Naive thymus-derived CD8-positive, alpha-beta T cell (primary cell): Measurements from ENCODE around the gene TM4SF1. TPM values are rescaled to one million over a fixed set of nuclear protein-coding genes. Genes with fewer than 3 reads are reported as not detected.

Experiments
- ATAC-seq, 2 donors: fragments of 150-1000 bp; cut with Tn5 transposase in 1 of 2; sonication (Bioruptor Pico), chemical (Tn5 transposase) in 1 of 2; 1 replicate in 1 of 2; 2 replicates in 1 of 2; pipeline ENCODE4 v1.10.0; 2021; ENCODE audit warnings: mild to moderate bottlenecking in 2 of 2, moderate library complexity in 2 of 2
- POLR2A ChIA-PET: fragments of 350-600 bp; sonication (Branson Sonifier 250); formaldehyde crosslinking; loops from one replicate; lab custom pipeline; 2021; ENCODE audit warnings: antibody characterized with exemption; lab: Charles Lee
- DNase-seq, 10 donors: peaks; one replicate each; pipeline versions ENCODE4 v3.0.0 to v3.0.0-alpha.2; 2020 to 2022
- H3K27ac Mint-ChIP-seq, 10 donors: one replicate each; pipeline ENCODE4 v1.8.0; 2020 to 2022; ENCODE audit warnings: mild to moderate bottlenecking in 10 of 10, mixed read lengths in 10 of 10, moderate library complexity in 4 of 10, inconsistent platforms in 1 of 10
- H3K27me3 Mint-ChIP-seq, 5 donors: one replicate each; pipeline ENCODE4 v1.8.0; 2021 to 2022; ENCODE audit warnings: mixed read lengths in 5 of 5
- H3K36me3 Mint-ChIP-seq, 3 donors: one replicate each; pipeline ENCODE4 v1.8.0; 2020 to 2022; ENCODE audit warnings: mixed read lengths in 3 of 3, mild to moderate bottlenecking in 2 of 3, inconsistent platforms in 1 of 3
- H3K4me1 Mint-ChIP-seq, 4 donors: one replicate each; pipeline ENCODE4 v1.8.0; 2021 to 2022; ENCODE audit warnings: mixed read lengths in 4 of 4
- H3K4me3 Mint-ChIP-seq, 10 donors: one replicate each; pipeline ENCODE4 v1.8.0; 2020 to 2022; ENCODE audit warnings: mild to moderate bottlenecking in 10 of 10, mixed read lengths in 10 of 10, moderate library complexity in 6 of 10, inconsistent platforms in 1 of 10
- H3K9me3 Mint-ChIP-seq, 9 donors: one replicate each; pipeline ENCODE4 v1.8.0; 2020 to 2022; ENCODE audit warnings: mixed read lengths in 9 of 9, mild to moderate bottlenecking in 3 of 9, inconsistent platforms in 1 of 9, moderate library complexity in 1 of 9
- polyA plus RNA-seq, 3 donors: library from polyadenylated mRNA; unstranded; fragments of 300-500 nt; fragmentation: Illumina TruSeq; gene quantifications; one replicate each; pipeline ENCODE4 v1.2.3, GENCODE V29; 2021
- total RNA-seq, 8 experiments: library from RNA in 2 of 8; stranded (reverse) in 2 of 8; gene quantifications; one replicate each; pipeline ENCODE4 v1.2.3 and lab custom pipeline; 2021 to 2026

The TM4SF1 gene
- total and polyA plus RNA-seq, 5 experiments from 2014 or later, result not detected

- no peaks in the 10 kb centered on the region for H3K36me3 Mint-ChIP-seq
- POLR2A ChIA-PET, result no interaction called here
- H3K27ac Mint-ChIP-seq, result no peak overlapping the region
- H3K9me3 Mint-ChIP-seq, result no peaks in the 10 kb centered on the region
- ATAC-seq (no peak), DNase-seq (no peak)
- H3K4me1 Mint-ChIP-seq, result no peaks in the 10 kb centered on the region
- no peak overlapping the region for H3K4me3 Mint-ChIP-seq
- peaks cover 3 to 12% (median 5%) of the 10 kb centered on the region in 5 donors for H3K27me3 Mint-ChIP-seq
These were observed 8.6 kb downstream of the TM4SF1 start for GRCh38 chr3:149368674-149369497.

- POLR2A ChIA-PET, result no interaction called here
- H3K36me3 Mint-ChIP-seq, result no peaks in the 10 kb centered on the region
- H3K4me3 Mint-ChIP-seq, result no peak overlapping the region
- peaks cover 4 to 12% (median 6%) of the 10 kb centered on the region in 5 donors for H3K27me3 Mint-ChIP-seq
- ATAC-seq (no peak), DNase-seq (no peak)
- H3K27ac Mint-ChIP-seq, result no peak overlapping the region
- H3K4me1 Mint-ChIP-seq, result no peaks in the 10 kb centered on the region
- H3K9me3 Mint-ChIP-seq, result no peaks in the 10 kb centered on the region
These were observed 9.2 kb downstream of the TM4SF1 start for GRCh38 chr3:149368201-149368673.

- POLR2A ChIA-PET, result no interaction called here
- no peak overlapping the region for H3K4me3 Mint-ChIP-seq
- DNase-seq (no peak), ATAC-seq (no peak)
- H3K36me3 Mint-ChIP-seq, result no peaks in the 10 kb centered on the region
- H3K27ac Mint-ChIP-seq, result no peak overlapping the region
- H3K27me3 Mint-ChIP-seq, result peaks cover 1 to 8% (median 8%) of the 10 kb centered on the region in 5 donors
- no peaks in the 10 kb centered on the region for H3K4me1 Mint-ChIP-seq
- H3K9me3 Mint-ChIP-seq, result no peaks in the 10 kb centered on the region
These were observed 10.3 kb downstream of the TM4SF1 start for GRCh38 chr3:149366941-149367840.

- POLR2A ChIA-PET, result no interaction called here
- Mint-ChIP-seq H3K36me3 (no peaks in the 10 kb centered on the region), H3K9me3 (no peaks in the 10 kb centered on the region), H3K4me3 (no peak overlapping the region), H3K4me1 (no peaks in the 10 kb centered on the region), H3K27ac (no peak overlapping the region), H3K27me3 (peaks cover 4 to 19% (median 13%) of the 10 kb centered on the region in 5 donors)
- DNase-seq (no peak), ATAC-seq (no peak)
These were observed 11.4 kb downstream of the TM4SF1 start for GRCh38 chr3:149366031-149366430.

- no peak overlapping the region for H3K4me3 Mint-ChIP-seq
These were observed 12.8 kb downstream of the TM4SF1 start for GRCh38 chr3:149364624-149365023.

GRCh38 chr3:149363053-149363452 is 14.4 kb downstream of the TM4SF1 start:
- Mint-ChIP-seq H3K27ac (no peak overlapping the region), H3K4me1 (no peaks in the 10 kb centered on the region), H3K27me3 (peaks cover 5 to 13% (median 12%) of the 10 kb centered on the region in 5 donors), H3K9me3 (no peaks in the 10 kb centered on the region), H3K36me3 (no peaks in the 10 kb centered on the region), H3K4me3 (no peak overlapping the region)
- DNase-seq, result no peak
- ATAC-seq, result no peak
- POLR2A ChIA-PET, result no interaction called here

More at GRCh38 chr3:149364624-149365023, 12.8 kb downstream of the TM4SF1 start:
- Mint-ChIP-seq H3K4me1 (no peaks in the 10 kb centered on the region), H3K9me3 (no peaks in the 10 kb centered on the region), H3K27me3 (peaks cover 7 to 19% (median 13%) of the 10 kb centered on the region in 5 donors), H3K36me3 (no peaks in the 10 kb centered on the region), H3K27ac (no peak overlapping the region)
- DNase-seq, result no peak
- POLR2A ChIA-PET, result no interaction called here
- ATAC-seq, result no peak

GRCh38 chr3:149362366-149362765 is 15.1 kb downstream of the TM4SF1 start:
- ATAC-seq (no peak), DNase-seq (no peak)
- no peaks in the 10 kb centered on the region for H3K4me1 Mint-ChIP-seq
- H3K27ac Mint-ChIP-seq, result no peak overlapping the region
- no peak overlapping the region for H3K4me3 Mint-ChIP-seq
- H3K9me3 Mint-ChIP-seq, result no peaks in the 10 kb centered on the region
- no peaks in the 10 kb centered on the region for H3K36me3 Mint-ChIP-seq
- H3K27me3 Mint-ChIP-seq, result peaks cover 5 to 15% (median 13%) of the 10 kb centered on the region in 5 donors
- POLR2A ChIA-PET, result no interaction called here

- Mint-ChIP-seq H3K9me3 (peaks cover 0 to 1% (median 0%) of the 10 kb centered on the region in 9 donors), H3K27ac (no peak overlapping the region), H3K4me3 (no peak overlapping the region), H3K36me3 (peaks cover 0 to 4% (median 0%) of the 10 kb centered on the region in 3 donors), H3K4me1 (no peaks in the 10 kb centered on the region), H3K27me3 (peaks cover 4 to 24% (median 7%) of the 10 kb centered on the region in 5 donors)
- ATAC-seq (no peak), DNase-seq (no peak)
- POLR2A ChIA-PET, result no interaction called here
These were observed 20.8 kb downstream of the TM4SF1 start for GRCh38 chr3:149356630-149357029.

GRCh38 chr3:149356044-149356592 is 21.3 kb downstream of the TM4SF1 start:
- no peak for ATAC-seq
- H3K27me3 Mint-ChIP-seq, result peaks cover 0 to 23% (median 4%) of the 10 kb centered on the region in 5 donors
- no peak overlapping the region for H3K4me3 Mint-ChIP-seq

GRCh38 chr3:149353581-149354184 is 23.8 kb downstream of the TM4SF1 start:
- peaks cover 3 to 22% (median 6%) of the 10 kb centered on the region in 5 donors for H3K27me3 Mint-ChIP-seq

More at GRCh38 chr3:149356044-149356592, 21.3 kb downstream of the TM4SF1 start:
- Mint-ChIP-seq H3K27ac (no peak overlapping the region), H3K9me3 (peaks cover 0 to 1% (median 0%) of the 10 kb centered on the region in 9 donors), H3K36me3 (peaks cover 0 to 4% (median 0%) of the 10 kb centered on the region in 3 donors), H3K4me1 (no peaks in the 10 kb centered on the region)
- POLR2A ChIA-PET, result no interaction called here
- DNase-seq, result no peak

GRCh38 chr3:149352556-149352955 is 24.9 kb downstream of the TM4SF1 start:
- Mint-ChIP-seq H3K36me3 (peaks cover 0 to 4% (median 0%) of the 10 kb centered on the region in 3 donors), H3K4me1 (no peaks in the 10 kb centered on the region), H3K4me3 (no peak overlapping the region), H3K27ac (no peak overlapping the region), H3K27me3 (peaks cover 3 to 25% (median 8%) of the 10 kb centered on the region in 5 donors), H3K9me3 (peaks cover 0 to 1% (median 0%) of the 10 kb centered on the region in 9 donors)
- DNase-seq (peak in 1 of 10 donors; percentile 5), ATAC-seq (no peak)
- POLR2A ChIA-PET, result no interaction called here

More at GRCh38 chr3:149353581-149354184, 23.8 kb downstream of the TM4SF1 start:
- Mint-ChIP-seq H3K4me3 (no peak overlapping the region), H3K4me1 (no peaks in the 10 kb centered on the region), H3K27ac (no peak overlapping the region), H3K9me3 (peaks cover 0 to 1% (median 0%) of the 10 kb centered on the region in 9 donors), H3K36me3 (peaks cover 0 to 4% (median 0%) of the 10 kb centered on the region in 3 donors)
- ATAC-seq (no peak), DNase-seq (no peak)
- POLR2A ChIA-PET, result no interaction called here

GRCh38 chr3:149343951-149344350 is 33.5 kb downstream of the TM4SF1 start:
- Mint-ChIP-seq H3K27me3 (peaks cover 18 to 43% (median 24%) of the 10 kb centered on the region in 5 donors), H3K36me3 (no peaks in the 10 kb centered on the region), H3K4me3 (no peak overlapping the region), H3K4me1 (peaks cover 0 to 2% (median 0%) of the 10 kb centered on the region in 4 donors), H3K27ac (no peak overlapping the region), H3K9me3 (no peaks in the 10 kb centered on the region)
- DNase-seq, result peak in 1 of 10 donors; percentile 8
- POLR2A ChIA-PET, result no interaction called here
- no peak for ATAC-seq
